Neural progenitor cell (in vitro differentiated cells): ENCODE results near the gene SLC25A11. TPM values are rescaled to one million over a fixed set of nuclear protein-coding genes. Genes with fewer than 3 reads are reported as not detected.
A peak's percentile ranks its signal among the peaks of the same experiment; 100 is the strongest.

ENCODE experiments used
- DNase-seq: peaks from one replicate; pipeline ENCODE4 v3.0.0-alpha.2; 2016; ENCODE audit warnings: low spot score
- H2AFZ ChIP-seq: fragments of 200-600 bp; sonication (generic); replicated peaks from 2 replicates; pipeline ENCODE4 v1.6.1; 2016; ENCODE audit warnings: antibody characterized with exemption
- H3F3A ChIP-seq: fragments of 200-600 bp; sonication (generic); 2 replicates; pipeline ENCODE4 v1.6.1; 2016; ENCODE audit warnings: antibody characterized with exemption, low read depth
- H3K27ac ChIP-seq: fragments of 200-600 bp; sonication (generic); 2 replicates; pipeline ENCODE4 v1.5.1; 2016; ENCODE audit warnings: mild to moderate bottlenecking
- H3K27me3 ChIP-seq: fragments of 200-600 bp; sonication (generic); 2 replicates; pipeline ENCODE4 v1.6.1; 2016; ENCODE audit warnings: mild to moderate bottlenecking, moderate library complexity
- H3K36me3 ChIP-seq: fragments of 200-600 bp; sonication (generic); 2 replicates; pipeline ENCODE4 v1.5.1; 2016
- H3K4me1 ChIP-seq: fragments of 200-600 bp; sonication (generic); 2 replicates; pipeline ENCODE4 v1.6.1; 2016; ENCODE audit warnings: mixed run types
- H3K4me2 ChIP-seq: fragments of 200-600 bp; sonication (generic); 2 replicates; pipeline ENCODE4 v1.6.1; 2016
- H3K4me3 ChIP-seq: fragments of 200-600 bp; sonication (generic); 2 replicates; pipeline ENCODE4 v1.5.1; 2016
- H3K79me2 ChIP-seq: fragments of 200-600 bp; sonication (generic); 2 replicates; pipeline ENCODE4 v1.6.1; 2016; ENCODE audit warnings: low read depth
- H3K9ac ChIP-seq: fragments of 200-600 bp; sonication (generic); 2 replicates; pipeline ENCODE4 v1.6.1; 2016
- H3K9me3 ChIP-seq: fragments of 200-600 bp; sonication (generic); 2 replicates; pipeline ENCODE4 v1.5.1; 2016; ENCODE audit warnings: low read depth
- H4K20me1 ChIP-seq: fragments of 200-600 bp; sonication (generic); 2 replicates; pipeline ENCODE4 v1.6.1; 2016; ENCODE audit warnings: low read depth
- H3K27ac Mint-ChIP-seq: 3 replicates; pipeline ENCODE4 v1.8.0; 2021; ENCODE audit warnings: mixed read lengths
- H3K27me3 Mint-ChIP-seq: 2 replicates; pipeline ENCODE4 v1.8.0; 2022; ENCODE audit warnings: low read depth, mild to moderate bottlenecking, inconsistent platforms, moderate library complexity, mixed read lengths; ENCODE audit not compliant: insufficient read depth
- H3K36me3 Mint-ChIP-seq: 3 replicates; pipeline ENCODE4 v1.8.0; 2021; ENCODE audit warnings: mixed read lengths
- H3K4me1 Mint-ChIP-seq: 3 replicates; pipeline ENCODE4 v1.8.0; 2021; ENCODE audit warnings: mixed read lengths
- H3K4me3 Mint-ChIP-seq: 3 replicates; pipeline ENCODE4 v1.8.0; 2021; ENCODE audit warnings: mild to moderate bottlenecking, moderate library complexity, mixed read lengths
- H3K9me3 Mint-ChIP-seq: 3 replicates; pipeline ENCODE4 v1.8.0; 2020; ENCODE audit warnings: mixed read lengths
- EZH2 ChIP-seq: fragments of 200-600 bp; sonication (generic); IDR thresholded peaks from 2 replicates; pipeline ENCODE4 v1.6.1; 2017; ENCODE audit warnings: antibody characterized with exemption, mild to moderate bottlenecking, moderate library complexity
- EZH2phosphoT487 ChIP-seq: fragments of 200-600 bp; sonication (generic); IDR thresholded peaks from 2 replicates; pipeline ENCODE4 v1.6.1; 2017; ENCODE audit warnings: antibody characterized with exemption
- total RNA-seq: library from RNA; depleted of rRNA; stranded (reverse); fragments of >200 nt; gene quantifications from 2 replicates; pipeline ENCODE4 v1.2.3, GENCODE V29; 2015; ENCODE audit warnings: low replicate concordance
- TF ChIP-seq, protein P1 (sequence below): fragments of 200-600 bp; sonication (generic); IDR thresholded peaks from 2 replicates; pipeline ENCODE4 v1.5.1; 2017; ENCODE audit warnings: antibody characterized with exemption, mild to moderate bottlenecking

Gene SLC25A11
- total RNA-seq, 1 donor from 2014 or later = 35.3 TPM

DNA sequence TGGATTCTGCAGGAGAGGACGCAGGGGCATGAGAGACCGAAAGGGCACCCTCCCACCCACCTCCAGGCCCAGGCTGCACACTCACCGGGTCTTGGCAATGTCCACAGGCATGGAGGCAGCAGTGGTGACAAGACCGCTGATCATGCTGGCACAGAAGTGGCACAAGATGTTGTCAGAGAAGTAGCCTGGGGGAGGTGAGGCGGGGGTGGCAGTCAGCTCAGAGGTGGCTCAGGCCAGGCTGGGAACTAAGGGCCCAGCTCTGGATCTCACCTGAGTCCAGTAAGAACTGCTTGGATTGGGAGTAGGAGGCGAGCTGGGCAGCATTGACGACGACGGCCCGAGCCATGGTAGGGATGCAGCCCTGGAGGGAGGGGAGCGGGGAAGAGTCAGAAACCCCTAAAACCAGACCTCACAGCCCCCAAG is 1.8 kb downstream of the SLC25A11 start:
- no peak for TF ChIP-seq EZH2
- Mint-ChIP-seq H3K27ac (peak overlapping the region; percentile 78), H3K4me1 (peaks cover 27% of the 10 kb centered on the region), H3K4me3 (peak overlapping the region; percentile 96), H3K36me3 (peaks cover 17% of the 10 kb centered on the region), H3K27me3 (peaks cover 5% of the 10 kb centered on the region), H3K9me3 (no peaks in the 10 kb centered on the region)
- Histone ChIP-seq H3K36me3 (no peaks in the 10 kb centered on the region), H3K4me3 (no peak overlapping the region), H3K27me3 (no peaks in the 10 kb centered on the region), H3F3A (peaks cover 36% of the 10 kb centered on the region), H3K79me2 (peaks cover 49% of the 10 kb centered on the region), H3K9me3 (no peaks in the 10 kb centered on the region), H3K4me1 (peaks cover 16% of the 10 kb centered on the region), H3K4me2 (no peak overlapping the region), H3K27ac (no peak overlapping the region), H2AFZ (no peak overlapping the region), H3K9ac (no peak overlapping the region), H4K20me1 (peaks cover 29% of the 10 kb centered on the region)
- DNase-seq = no peak

DNA sequence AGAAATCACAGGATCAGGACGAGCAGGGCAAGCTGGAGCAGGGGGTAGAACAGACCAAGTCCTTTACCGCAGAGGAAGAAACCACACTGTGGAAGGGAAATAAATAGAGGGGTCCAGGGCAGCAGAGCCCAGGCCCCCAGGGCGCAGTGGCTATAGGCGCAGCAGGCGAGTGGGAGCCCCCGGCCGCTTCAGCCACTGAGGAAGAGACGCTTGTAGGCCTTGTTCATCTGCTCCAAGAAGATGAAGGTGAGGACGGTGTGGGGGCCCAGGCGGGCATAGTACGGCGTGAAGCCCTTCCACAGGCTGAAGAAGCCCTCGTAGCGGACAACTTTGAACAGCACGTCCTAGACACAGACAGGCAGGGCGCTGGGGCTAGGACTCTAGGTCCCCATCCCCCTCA is 2.3 kb downstream of the SLC25A11 start:
- Histone ChIP-seq H3K9me3 (no peaks in the 10 kb centered on the region), H3K36me3 (no peaks in the 10 kb centered on the region), H3K27ac (no peak overlapping the region), H2AFZ (no peak overlapping the region), H4K20me1 (peaks cover 24% of the 10 kb centered on the region), H3K4me2 (no peak overlapping the region), H3K4me1 (peaks cover 16% of the 10 kb centered on the region), H3K79me2 (peaks cover 44% of the 10 kb centered on the region), H3K27me3 (no peaks in the 10 kb centered on the region), H3F3A (peaks cover 34% of the 10 kb centered on the region), H3K4me3 (no peak overlapping the region), H3K9ac (no peak overlapping the region)
- H3K4me3 Mint-ChIP-seq = peak overlapping the region; percentile 96
- peak overlapping the region; percentile 14 for H3K27ac Mint-ChIP-seq
- peaks cover 4% of the 10 kb centered on the region for H3K27me3 Mint-ChIP-seq
- H3K4me1 Mint-ChIP-seq = peaks cover 25% of the 10 kb centered on the region
- DNase-seq = no peak
- no peaks in the 10 kb centered on the region for H3K9me3 Mint-ChIP-seq
- H3K36me3 Mint-ChIP-seq = peaks cover 16% of the 10 kb centered on the region
- TF ChIP-seq, protein P1, sequence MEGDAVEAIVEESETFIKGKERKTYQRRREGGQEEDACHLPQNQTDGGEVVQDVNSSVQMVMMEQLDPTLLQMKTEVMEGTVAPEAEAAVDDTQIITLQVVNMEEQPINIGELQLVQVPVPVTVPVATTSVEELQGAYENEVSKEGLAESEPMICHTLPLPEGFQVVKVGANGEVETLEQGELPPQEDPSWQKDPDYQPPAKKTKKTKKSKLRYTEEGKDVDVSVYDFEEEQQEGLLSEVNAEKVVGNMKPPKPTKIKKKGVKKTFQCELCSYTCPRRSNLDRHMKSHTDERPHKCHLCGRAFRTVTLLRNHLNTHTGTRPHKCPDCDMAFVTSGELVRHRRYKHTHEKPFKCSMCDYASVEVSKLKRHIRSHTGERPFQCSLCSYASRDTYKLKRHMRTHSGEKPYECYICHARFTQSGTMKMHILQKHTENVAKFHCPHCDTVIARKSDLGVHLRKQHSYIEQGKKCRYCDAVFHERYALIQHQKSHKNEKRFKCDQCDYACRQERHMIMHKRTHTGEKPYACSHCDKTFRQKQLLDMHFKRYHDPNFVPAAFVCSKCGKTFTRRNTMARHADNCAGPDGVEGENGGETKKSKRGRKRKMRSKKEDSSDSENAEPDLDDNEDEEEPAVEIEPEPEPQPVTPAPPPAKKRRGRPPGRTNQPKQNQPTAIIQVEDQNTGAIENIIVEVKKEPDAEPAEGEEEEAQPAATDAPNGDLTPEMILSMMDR = no peak
- no peak for TF ChIP-seq EZH2phosphoT487
- TF ChIP-seq EZH2 = no peak

DNA sequence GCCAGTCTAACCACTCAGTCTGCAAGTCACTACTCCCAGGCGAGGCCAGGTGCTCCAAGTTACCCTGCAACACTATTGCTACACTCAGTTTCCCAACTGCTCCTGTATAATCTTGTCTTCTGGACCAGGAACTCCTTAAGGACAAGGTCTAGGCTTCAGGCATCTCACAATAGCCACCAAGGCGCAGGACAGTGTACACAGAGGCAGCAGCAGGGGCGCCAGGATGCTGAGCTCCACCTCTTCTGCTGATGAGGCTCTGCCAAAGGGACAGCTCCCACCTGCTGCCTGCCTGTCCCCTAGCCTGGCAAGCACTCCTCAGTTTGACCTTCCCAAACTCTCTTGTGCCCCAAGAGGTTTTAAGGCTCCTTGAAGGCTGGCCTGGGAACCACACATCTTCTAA is 3.4 kb downstream of the SLC25A11 start:
- no peak overlapping the region for H3K4me2 ChIP-seq

GRCh38 chr17:4935650-4936049 is 4.2 kb downstream of the SLC25A11 start:
- H2AFZ ChIP-seq = no peak overlapping the region
- H3K4me1 ChIP-seq = peaks cover 8% of the 10 kb centered on the region
- peaks cover 25% of the 10 kb centered on the region for H3K79me2 ChIP-seq
- Mint-ChIP-seq H3K9me3 (no peaks in the 10 kb centered on the region), H3K4me1 (peaks cover 14% of the 10 kb centered on the region), H3K27me3 (peaks cover 6% of the 10 kb centered on the region), H3K27ac (no peak overlapping the region), H3K36me3 (peaks cover 18% of the 10 kb centered on the region), H3K4me3 (no peak overlapping the region)
- no peaks in the 10 kb centered on the region for H3K27me3 ChIP-seq
- H3K9ac ChIP-seq = no peak overlapping the region
- H3F3A ChIP-seq = peaks cover 20% of the 10 kb centered on the region
- peaks cover 8% of the 10 kb centered on the region for H4K20me1 ChIP-seq
- no peaks in the 10 kb centered on the region for H3K36me3 ChIP-seq
- no peak overlapping the region for H3K4me2 ChIP-seq
- H3K27ac ChIP-seq = no peak overlapping the region
- no peak for DNase-seq
- no peaks in the 10 kb centered on the region for H3K9me3 ChIP-seq
- no peak for TF ChIP-seq EZH2phosphoT487
- TF ChIP-seq, protein P1 = no peak
- TF ChIP-seq EZH2 = no peak
- H3K4me3 ChIP-seq = no peak overlapping the region

More for the DNA sequence above, 3.4 kb downstream of the SLC25A11 start:
- Mint-ChIP-seq H3K36me3 (peaks cover 13% of the 10 kb centered on the region), H3K4me1 (peaks cover 19% of the 10 kb centered on the region), H3K27ac (no peak overlapping the region), H3K9me3 (no peaks in the 10 kb centered on the region), H3K4me3 (peak overlapping the region; percentile 7), H3K27me3 (peaks cover 5% of the 10 kb centered on the region)
- H3K27me3 ChIP-seq = no peaks in the 10 kb centered on the region
- H3K9ac ChIP-seq = no peak overlapping the region
- peaks cover 28% of the 10 kb centered on the region for H3F3A ChIP-seq
- H3K36me3 ChIP-seq = no peaks in the 10 kb centered on the region
- peaks cover 14% of the 10 kb centered on the region for H3K4me1 ChIP-seq
- peaks cover 33% of the 10 kb centered on the region for H3K79me2 ChIP-seq
- DNase-seq = no peak
- H3K9me3 ChIP-seq = no peaks in the 10 kb centered on the region
- H3K27ac ChIP-seq = no peak overlapping the region
- peaks cover 16% of the 10 kb centered on the region for H4K20me1 ChIP-seq
- no peak overlapping the region for H3K4me3 ChIP-seq
- no peak overlapping the region for H2AFZ ChIP-seq
- TF ChIP-seq EZH2phosphoT487 (no peak), EZH2 (no peak)
- TF ChIP-seq, protein P1 = no peak
